DOHH2 (cell line): Measurements from ENCODE around the gene NAALADL2.

Source experiments
- CTCF ChIP-seq: fragments of 200-600 bp; sonication (generic); IDR thresholded peaks from one replicate; pipeline ENCODE4 v1.5.1; 2014; ENCODE audit warnings: antibody characterized with exemption, mild to moderate bottlenecking, low read depth, low read length; ENCODE audit not compliant: poor library complexity, severe bottlenecking
- EZH2phosphoT487 ChIP-seq: fragments of 200-600 bp; sonication (generic); IDR thresholded peaks from 2 replicates; pipeline ENCODE4 v1.6.1; 2017; ENCODE audit warnings: borderline replicate concordance, mild to moderate bottlenecking, antibody characterized with exemption, low read length, moderate library complexity, mixed read lengths

GRCh38 chr3:174949523-174949922 lies 90.4 kb downstream of the NAALADL2 start:
- TF ChIP-seq CTCF (no peak), EZH2phosphoT487 (no peak)
